HG03060 (cell line): ENCODE results near the gene LCLAT1.
A peak's percentile ranks its signal among the peaks of the same experiment; 100 is the strongest.
"Not testable (repeated sequence)": the region's sequence is repeated elsewhere in the genome, so short reads cannot be mapped to it uniquely, and the experiment has no call there.

ENCODE experiments used
- ATAC-seq: cut with Tn5 transposase; IDR thresholded peaks from one replicate; pipeline ENCODE4 v1.9.1; 2021; ENCODE audit warnings: low read depth, moderate number of reproducible peaks; ENCODE audit not compliant: unreplicated experiment

Gene LCLAT1

DNA sequence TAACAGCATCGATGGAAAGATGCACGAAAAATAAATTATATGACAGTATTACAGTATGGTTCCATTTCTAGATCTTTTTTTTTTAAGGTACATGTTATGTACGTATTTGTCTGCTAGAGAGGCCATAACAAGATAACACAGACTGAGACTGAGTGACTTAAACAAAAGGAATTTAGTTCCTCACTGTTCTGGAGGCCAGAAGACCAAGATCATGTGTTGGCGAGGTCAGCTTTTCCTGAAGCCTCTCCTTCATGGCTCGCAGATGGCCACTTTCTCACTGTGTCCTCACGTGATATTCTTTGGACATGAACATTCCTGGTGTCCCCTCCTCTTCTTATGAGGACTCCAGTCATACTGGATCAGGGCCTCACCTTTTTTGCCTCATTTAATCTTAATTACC lies 182.8 kb downstream of the LCLAT1 start:
- ATAC-seq, result no peak

GRCh38 chr2:30631051-30631671 lies 184.1 kb downstream of the LCLAT1 start:
- ATAC-seq, result peak; percentile 57

- ATAC-seq, result no peak
Observed at GRCh38 chr2:30633039-30633438, 186.0 kb downstream of the LCLAT1 start.

DNA sequence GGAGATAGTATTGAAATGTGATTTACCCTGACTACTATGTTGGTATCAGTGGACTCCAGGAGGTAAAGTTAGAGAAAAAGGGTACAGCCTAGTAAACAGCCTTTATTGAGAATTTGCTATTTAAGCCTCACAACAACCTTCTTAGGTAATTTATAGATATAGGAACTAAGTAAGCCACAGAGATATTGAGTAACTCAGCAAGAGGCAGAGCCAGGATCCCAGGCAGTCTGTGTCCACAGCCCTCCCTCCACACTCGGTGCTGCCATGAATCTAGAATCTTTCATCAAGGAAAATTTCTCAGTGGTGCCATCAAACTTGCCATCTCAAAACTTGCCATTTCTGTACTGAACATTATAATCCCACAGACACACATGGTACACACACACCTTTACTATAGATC lies 189.3 kb downstream of the LCLAT1 start:
- ATAC-seq, result no peak

- ATAC-seq, result no peak
Observed at GRCh38 chr2:30639836-30640235, 192.8 kb downstream of the LCLAT1 start.

GRCh38 chr2:30641765-30642345 lies 194.8 kb downstream of the LCLAT1 start:
- ATAC-seq, result no peak

- not testable (repeated sequence) for ATAC-seq
Observed at GRCh38 chr2:30643013-30643412, 196.0 kb downstream of the LCLAT1 start.

DNA sequence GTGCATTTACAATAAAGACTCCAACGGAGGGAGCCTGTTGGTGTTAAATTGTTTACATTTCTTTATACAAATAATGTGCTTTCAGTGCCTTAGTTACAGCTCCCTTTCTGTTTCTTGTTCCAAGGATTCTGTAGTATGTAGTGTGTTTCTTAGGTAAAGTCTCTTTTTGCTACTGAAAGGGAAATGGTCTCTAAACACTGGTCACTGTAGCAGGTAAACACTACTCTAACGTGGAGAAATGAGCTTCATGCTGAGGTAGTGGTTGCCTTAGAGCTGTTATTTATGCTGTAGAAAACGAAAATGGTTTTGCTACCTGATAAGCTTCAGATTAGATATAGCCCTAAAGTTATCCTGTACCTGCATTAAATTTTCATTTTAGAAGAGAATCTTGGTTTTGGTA lies 196.6 kb downstream of the LCLAT1 start:
- ATAC-seq, result no peak

GRCh38 chr2:30645081-30645744 lies 198.2 kb downstream of the LCLAT1 start:
- ATAC-seq, result no peak

- ATAC-seq, result no peak
Observed at GRCh38 chr2:30645745-30646119, 198.7 kb downstream of the LCLAT1 start.

GRCh38 chr2:30647752-30648457 lies 200.9 kb downstream of the LCLAT1 start:
- ATAC-seq, result no peak

DNA sequence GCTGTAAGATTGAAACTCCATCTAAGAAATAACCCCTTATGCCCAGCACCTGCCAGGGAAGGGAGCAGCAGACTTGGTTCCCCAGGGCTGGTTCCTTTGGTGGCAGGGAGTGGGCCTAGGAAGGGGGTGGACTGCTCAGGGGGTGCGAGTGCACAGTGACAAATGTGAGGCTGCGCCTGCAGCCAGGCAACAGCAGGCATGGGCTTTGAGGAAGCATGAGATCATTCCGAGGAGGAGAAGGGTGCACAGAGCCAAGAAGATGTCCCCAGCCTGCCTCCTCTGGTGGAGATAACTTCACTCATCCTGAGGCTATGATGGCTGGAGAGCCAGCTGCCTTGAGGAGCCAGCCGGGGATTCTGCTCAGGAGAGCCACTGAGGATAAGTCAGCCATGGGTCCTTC lies 202.2 kb downstream of the LCLAT1 start:
- no peak for ATAC-seq

DNA sequence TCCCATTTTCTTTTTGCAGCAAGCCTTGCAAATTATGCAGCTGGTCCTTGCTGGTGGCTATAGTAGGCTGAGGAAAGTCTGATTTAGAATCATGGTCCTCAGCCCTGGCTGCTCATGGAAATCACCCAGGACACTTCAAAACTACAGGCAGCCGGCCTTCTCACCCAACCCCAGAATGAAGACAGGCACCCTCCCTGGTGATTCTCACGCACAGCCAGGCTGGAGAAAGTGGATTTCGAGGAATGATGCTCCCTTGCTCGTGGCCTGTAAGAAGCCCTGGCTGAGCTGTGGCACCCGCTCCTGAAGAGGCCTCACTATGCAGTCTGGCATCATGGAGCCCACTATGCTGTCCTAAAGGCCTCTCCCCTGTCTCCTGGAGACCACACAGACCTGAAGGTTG lies 202.8 kb downstream of the LCLAT1 start:
- no peak for ATAC-seq

DNA sequence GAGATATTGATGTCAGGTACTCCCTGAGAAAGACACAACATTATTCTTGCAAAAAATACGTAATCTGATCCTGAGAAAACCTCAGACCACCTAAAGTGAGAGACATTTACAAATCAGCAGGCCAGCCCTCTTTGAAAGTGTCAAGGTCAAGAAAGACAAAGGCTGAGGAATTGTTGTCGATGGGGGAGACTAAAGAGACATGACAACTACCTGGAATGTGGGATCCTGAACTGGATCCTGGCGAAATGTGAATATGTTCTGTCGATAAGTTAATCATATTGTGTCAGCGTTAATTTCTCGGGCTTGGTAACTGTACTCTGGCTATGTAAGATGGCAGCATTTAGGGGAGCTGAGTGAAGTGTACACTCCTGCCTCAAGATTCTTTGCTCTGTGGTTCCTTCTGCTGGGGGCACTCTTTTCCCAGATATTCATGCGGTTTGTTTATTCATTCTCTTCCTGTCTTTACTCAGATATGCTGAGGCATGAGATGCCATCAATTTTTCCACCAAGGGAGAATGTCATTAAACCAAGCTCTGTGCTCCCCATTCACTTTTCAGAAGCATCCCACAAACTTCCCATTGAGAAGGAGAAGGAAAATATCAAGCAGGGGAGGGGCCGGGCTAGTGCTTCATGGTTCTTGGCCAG lies 205.3 kb downstream of the LCLAT1 start:
- no peak for ATAC-seq

GRCh38 chr2:30653847-30654246 lies 206.8 kb downstream of the LCLAT1 start:
- no peak for ATAC-seq

- no peak for ATAC-seq
Observed at GRCh38 chr2:30654404-30654803, 207.4 kb downstream of the LCLAT1 start.

GRCh38 chr2:30655211-30655610 lies 208.2 kb downstream of the LCLAT1 start:
- ATAC-seq, result no peak

DNA sequence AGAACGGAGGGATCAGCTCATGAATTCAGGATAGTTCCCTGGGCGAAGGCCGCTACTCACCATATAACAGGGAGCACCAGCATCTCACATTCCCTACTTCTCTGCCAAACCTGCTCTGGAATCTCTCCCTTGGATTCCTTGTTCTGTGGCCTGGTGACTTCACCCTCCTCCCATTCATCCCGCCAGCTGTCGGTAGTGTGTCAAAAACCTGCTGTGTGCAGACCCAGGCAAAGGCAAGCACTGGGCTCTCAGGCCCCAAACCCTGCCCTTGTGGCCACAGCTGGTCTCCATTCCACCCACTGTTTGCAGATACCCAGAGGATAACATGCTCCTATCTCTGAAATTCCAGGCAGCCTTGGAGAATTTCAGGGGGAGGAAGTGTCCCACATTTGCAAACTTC lies 208.6 kb downstream of the LCLAT1 start:
- no peak for ATAC-seq

DNA sequence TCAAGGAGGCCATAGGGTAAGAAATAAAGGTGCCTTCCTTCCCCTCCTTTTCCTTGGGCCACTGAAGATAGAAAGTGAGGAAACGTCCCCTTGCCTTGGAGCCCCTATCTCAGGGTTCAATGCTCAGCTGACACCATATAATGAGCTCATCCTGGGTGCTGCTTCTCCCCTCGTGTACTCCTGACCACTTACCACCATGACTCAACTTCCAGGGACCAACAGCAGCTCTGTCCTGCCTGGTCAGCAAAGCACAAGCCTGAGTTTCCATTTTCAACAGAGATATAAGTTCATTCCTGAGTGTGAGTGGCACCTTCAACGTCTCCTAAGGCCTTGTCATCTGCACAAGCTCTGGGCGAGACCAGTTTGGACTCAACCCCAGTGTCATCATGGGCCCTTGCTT lies 209.0 kb downstream of the LCLAT1 start:
- ATAC-seq, result no peak

- no peak for ATAC-seq
Observed at GRCh38 chr2:30661173-30662107, 214.4 kb downstream of the LCLAT1 start.
